ENCODE results near the gene SRGAP3.
"Not testable (repeated sequence)": the region's sequence is repeated elsewhere in the genome, so short reads cannot be mapped to it uniquely, and the experiment has no call there.

SRGAP3 gene

DNA sequence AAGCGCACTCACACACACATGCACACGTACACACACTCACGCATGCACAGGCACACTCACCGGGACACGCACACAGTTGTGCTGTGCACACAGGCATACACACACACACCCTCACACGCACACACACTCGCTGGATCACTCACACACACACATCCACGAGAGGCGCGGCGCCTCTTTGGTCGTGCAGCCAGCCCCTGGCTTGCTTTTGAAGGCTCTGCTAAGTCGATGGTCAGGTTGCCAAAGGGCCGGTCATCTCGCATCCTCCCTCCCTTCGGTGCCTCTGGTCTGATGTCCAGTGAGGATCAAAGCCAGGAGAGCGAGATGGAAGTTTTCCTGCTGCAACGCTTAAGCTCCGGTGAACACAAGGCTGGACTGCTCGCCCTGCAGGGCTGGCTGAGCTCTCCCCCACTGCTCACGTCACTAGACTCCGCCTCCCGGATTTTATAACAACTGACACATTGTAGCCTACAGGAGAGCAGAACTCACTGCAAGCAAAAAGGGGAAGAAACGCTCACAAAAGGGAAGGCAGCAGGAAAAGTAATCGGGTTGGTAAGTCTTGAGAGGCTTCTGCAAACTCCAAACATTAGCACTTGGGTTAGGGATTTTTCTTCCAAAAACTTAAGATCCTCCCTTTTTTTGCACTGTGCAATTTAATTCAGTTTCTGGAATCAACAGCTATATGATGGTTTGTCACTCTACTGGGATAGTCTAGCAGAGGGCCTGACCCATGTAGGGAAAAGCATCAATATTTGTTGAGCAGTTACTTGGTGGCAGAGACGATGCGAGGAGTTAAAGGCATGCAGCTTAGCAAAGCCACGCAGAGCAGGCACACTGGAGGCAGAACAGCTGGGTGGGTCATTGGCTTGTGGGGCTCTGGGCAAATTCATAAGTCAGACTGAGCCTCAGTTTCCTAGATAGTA is at the start of gene SRGAP3:
TSS of gene SRGAP3 (minus strand) at position 374 of the 920 bp plus-strand sequence. CDS start 695 bp downstream, outside the sequence.
- DNase-seq (ENCODE audit: extremely low spot score, insufficient read length, low read depth) = peak; percentile 81
- FAIRE-seq = peak; percentile 96

DNA sequence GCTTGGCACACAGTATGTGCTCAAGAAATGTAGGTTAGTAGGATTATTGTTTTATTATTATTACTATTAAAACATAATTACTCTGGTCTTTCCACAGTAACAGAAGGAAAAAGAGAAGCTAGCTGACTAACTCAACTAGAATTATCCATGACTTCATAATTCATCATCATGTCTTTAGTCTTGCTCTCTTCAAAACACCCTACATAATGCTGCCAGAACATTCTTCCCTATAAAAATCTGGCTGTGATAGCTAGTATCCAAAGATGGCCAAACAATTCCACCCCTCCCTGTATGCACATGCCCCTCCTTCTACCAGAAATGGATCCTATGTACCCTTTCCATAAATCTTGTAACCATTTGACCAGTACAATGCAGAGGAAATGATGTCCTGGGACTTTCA is 48.8 kb upstream of the SRGAP3 start:
- FAIRE-seq = no peak
- DNase-seq (ENCODE audit: extremely low spot score, insufficient read length, low read depth) = no peak

DNA sequence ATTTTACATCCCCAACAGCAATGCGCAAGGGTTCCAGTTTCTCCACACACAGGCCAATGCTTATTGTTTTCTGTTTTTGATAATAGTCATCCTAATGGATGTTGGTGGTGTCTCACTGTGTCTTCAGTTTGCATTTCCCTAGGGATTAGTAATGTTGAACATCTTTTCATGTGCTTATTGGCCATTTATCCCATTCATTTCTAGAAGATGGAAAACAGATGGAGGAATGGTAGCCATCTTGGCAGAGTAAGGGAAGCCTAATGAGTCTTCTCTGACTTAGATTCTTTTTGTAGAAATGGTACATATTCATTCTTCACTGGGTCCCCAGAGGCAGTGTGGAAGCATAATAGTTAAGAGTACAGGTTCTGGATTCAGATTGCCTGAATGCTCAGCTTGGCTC is 46.8 kb upstream of the SRGAP3 start:
- no peak for FAIRE-seq
- no peak for DNase-seq (ENCODE audit: extremely low spot score, insufficient read length, low read depth)

DNA sequence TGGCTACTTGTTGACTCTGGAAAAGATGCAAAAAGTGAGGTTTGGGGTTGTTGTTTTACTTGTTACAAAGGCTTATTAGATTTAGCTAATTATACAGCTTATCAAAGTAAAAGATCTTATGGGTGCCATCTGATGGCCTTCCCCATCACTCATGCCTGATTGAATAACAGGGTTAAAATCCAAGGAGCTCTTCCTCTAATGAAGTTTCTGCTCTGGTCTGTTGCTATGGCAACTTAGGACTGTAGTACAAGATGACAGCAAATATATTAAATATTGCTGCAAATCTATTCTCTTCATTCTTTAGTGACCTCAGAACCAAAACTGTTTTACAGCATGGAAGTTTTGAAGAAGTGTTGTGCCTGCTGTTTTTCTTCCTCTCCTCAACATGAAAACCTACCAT is 45.6 kb upstream of the SRGAP3 start:
- FAIRE-seq = no peak
- DNase-seq (ENCODE audit: extremely low spot score, insufficient read length, low read depth) = no peak

DNA sequence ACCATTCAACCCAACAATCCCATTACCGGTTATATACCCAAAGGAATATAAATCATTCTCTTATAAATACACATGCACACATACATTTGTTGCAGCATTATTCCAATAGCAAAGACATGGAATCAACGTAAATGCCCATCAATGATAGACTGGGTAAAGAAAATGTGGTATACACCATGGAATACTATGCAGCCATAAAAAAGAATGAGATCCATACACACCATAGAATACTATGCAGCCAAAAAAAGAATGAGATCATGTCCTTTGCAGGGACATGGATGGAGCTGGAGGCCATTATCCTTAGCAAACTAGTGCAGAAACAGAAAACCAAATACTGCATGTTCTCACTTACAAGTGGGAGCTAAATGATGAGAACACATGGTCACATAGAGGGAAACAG is 44.5 kb upstream of the SRGAP3 start:
- not testable (repeated sequence) for FAIRE-seq; DNase-seq (ENCODE audit: extremely low spot score, insufficient read length, low read depth)

DNA sequence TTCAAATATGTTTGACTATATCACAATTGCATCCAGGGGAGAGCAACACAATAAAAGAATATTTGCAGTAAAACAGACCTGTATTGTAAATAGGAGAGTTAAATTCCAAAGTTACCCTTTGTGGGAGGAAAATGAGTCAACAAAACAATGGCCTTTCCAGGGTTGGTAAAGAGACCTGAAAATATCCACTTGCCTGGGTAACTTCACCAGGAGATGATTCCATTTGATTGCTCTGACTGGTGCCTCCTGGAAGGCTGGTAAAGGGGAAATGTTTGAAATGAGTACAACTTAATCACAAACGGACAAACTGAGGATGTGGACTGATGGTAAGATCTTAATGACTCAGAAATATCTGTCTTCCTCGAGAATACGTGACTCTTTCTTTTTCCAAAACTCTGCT is 43.6 kb upstream of the SRGAP3 start:
- FAIRE-seq (no peak), DNase-seq (ENCODE audit: extremely low spot score, insufficient read length, low read depth) (no peak)

DNA sequence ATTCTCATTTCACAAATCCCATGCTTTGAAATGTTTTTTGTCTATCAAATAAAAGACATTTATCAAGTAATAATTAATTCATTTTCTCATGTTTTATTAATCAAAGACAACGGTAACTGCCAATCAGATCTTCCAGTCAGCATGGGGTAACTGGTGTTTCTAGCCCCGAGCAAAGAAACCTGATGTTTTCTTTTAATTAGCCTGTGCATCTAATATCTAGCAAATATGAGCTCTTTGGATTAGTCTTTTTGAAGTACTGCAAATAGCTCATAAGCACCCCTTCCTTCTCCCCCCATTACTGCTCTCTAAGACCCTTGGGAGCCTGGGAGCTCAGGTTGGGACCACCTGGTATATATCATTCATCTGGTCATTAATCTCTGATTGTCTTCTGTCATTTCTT is 43.1 kb upstream of the SRGAP3 start:
- DNase-seq (ENCODE audit: extremely low spot score, insufficient read length, low read depth) (no peak), FAIRE-seq (no peak)

DNA sequence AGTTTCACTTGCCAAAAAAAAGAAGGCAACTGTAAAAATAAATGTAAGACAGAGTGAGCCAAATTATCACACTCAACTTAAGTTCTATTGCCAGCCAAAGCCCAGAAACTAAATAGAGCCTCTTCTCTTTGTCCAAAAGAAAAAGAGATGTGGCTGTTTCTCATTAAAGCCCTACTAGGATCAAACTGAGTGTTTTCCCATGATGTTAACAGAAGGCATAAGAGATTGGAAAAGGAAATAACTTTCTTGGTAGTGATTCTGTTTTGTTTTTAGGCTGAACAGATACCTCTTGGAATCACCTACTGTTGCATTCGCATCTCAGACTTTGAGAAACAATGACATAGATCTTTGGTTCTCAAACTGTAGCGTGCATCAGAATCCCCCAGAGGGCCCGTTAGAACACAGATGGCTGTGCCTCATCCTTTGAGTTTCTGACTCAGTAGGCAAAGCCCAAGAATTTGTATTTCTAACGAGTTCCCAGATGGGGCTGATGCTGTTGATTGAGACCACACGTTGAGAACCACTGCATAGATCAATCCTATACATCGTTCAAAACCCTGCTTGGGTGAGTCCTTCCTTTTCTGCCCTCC is 42.5 kb upstream of the SRGAP3 start:
- DNase-seq (ENCODE audit: extremely low spot score, insufficient read length, low read depth) (no peak), FAIRE-seq (no peak)

DNA sequence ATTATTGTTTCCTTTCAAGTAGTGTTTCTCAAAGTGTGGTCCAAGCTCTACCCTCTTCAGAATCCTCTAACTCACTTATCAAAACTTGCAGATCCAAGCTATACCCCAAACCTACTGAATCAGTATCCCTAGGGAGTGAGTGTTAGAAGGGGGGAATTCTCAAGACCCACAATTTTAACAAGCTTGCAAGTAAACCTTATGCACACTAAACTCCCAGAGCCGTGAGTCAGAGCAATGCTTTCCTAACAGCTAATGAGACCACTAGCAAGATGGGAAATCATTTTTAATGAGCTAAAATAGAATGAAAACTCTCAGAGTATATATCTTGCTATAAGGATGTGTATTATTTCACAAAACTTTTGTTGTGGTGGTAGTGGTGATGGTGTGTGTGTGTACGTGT is 41.1 kb upstream of the SRGAP3 start:
- DNase-seq (ENCODE audit: extremely low spot score, insufficient read length, low read depth) (no peak), FAIRE-seq (no peak)

DNA sequence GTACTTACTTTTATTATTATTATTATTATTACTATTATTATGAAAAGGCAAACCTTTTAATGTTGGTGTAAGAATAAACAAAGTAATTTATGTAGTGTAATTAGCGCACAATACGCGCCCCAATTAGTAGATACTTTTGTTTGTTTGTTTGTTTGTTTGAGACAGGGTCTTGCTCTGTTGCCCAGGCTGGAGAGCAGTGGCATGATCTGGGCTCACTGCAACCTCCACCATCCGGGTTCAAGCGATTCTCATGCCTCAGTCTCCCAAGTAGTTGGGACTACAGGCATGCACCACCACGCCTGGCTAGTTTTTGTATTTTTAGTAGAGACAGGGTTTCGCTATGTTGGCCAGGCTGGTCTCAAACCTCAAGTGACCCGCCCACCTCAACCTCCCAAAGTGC is 32.1 kb upstream of the SRGAP3 start:
- not testable (repeated sequence) for FAIRE-seq; DNase-seq (ENCODE audit: extremely low spot score, insufficient read length, low read depth)

DNA sequence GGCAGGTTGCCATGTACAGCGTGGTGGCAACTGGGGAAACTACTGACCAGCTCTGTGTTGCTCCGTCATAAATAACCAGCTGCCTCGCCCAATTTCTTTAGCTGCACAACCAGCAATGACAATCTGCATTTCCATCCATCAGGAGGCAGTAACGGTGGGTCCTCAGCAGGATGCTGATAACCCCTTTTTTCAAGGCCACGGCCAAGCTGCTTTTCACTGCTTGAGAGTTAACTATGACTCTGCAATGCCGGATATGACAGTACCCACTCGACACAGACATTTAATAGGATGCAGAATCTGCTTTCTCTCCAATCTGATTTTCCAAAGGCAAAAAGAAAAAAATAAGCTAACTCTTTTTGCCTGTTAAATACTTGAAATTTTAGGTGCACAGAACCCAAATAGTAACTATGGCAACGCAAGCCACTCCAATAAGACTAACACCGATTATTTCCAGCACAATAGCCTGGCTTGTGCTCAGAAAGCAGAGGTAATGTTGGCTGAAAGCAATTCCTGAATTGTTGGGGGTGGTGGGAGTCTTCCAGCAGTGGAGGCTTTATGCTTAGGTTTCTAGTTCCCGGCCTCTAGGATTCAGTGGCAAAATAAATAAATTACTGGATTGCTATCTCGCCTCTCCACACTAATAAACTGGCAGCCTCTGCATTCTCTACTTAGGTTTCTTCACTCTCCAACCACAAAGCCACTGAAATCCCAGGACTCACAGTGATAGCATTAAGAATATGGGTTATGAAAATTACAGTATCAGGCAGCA is 31.2 kb upstream of the SRGAP3 start:
- FAIRE-seq = no peak

DNA sequence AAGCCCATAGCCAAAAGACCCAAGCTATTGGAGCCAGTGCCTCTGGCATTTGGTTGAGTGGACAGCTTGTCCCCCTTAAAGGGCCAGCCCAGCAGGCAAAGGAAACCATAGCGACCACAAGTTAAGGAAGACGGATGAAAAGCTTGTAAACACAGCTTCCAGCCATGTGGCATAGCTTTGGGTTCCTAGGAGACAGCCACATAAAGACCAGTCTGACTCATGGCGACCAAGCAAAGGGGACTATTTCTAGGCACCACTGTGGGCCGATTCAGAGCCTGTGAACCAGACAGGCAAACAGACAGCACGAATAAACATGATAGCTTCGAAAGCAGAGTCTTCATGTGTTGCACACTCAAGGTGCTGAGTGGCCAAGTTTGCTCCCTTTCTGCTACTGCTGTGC is 30.5 kb upstream of the SRGAP3 start:
- no peak for FAIRE-seq

More for the DNA sequence above, 31.2 kb upstream of the SRGAP3 start:
- no peak for DNase-seq (ENCODE audit: extremely low spot score, insufficient read length, low read depth)

DNA sequence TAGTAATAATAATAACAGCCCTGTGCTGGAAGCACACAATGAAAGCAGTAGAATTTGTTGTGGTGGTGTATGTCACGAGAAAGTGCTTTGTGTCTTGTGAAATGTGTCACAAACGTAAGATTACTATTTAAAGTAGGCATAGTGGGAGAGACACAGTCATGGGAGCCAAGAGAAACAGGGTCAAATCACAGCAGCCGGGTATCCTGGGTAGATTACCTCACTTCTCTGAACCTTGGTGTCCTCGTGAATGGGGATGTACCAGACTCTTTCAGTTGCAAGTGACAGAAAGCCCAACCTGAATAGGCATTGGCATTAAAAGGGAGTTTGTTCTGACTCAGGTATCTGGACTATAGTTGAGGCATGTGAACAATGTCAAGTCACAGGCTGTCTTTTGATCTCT is 29.1 kb upstream of the SRGAP3 start:
- FAIRE-seq = no peak
- DNase-seq (ENCODE audit: extremely low spot score, insufficient read length, low read depth) = no peak

More for the DNA sequence above, 30.5 kb upstream of the SRGAP3 start:
- DNase-seq (ENCODE audit: extremely low spot score, insufficient read length, low read depth) = no peak

DNA sequence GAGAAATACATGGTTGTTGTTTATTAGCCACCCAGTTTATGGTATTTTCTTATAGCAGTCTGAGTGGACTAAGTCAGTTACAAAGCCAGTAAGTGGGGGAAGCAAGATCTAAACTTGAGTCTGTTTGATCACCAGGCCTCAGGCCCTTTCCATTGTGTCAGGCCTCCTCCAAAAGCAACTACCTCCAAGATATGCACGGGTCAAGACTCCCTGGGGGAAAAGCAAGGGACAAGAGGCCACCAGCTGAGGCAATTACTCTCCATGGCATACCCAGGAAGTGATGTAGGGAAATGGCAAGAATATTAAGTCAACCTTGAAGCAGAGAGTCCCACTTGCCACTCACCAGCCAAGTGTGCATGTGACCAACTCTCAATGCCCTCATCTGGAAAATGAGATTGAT is 28.6 kb upstream of the SRGAP3 start:
- FAIRE-seq (no peak), DNase-seq (ENCODE audit: extremely low spot score, insufficient read length, low read depth) (no peak)

DNA sequence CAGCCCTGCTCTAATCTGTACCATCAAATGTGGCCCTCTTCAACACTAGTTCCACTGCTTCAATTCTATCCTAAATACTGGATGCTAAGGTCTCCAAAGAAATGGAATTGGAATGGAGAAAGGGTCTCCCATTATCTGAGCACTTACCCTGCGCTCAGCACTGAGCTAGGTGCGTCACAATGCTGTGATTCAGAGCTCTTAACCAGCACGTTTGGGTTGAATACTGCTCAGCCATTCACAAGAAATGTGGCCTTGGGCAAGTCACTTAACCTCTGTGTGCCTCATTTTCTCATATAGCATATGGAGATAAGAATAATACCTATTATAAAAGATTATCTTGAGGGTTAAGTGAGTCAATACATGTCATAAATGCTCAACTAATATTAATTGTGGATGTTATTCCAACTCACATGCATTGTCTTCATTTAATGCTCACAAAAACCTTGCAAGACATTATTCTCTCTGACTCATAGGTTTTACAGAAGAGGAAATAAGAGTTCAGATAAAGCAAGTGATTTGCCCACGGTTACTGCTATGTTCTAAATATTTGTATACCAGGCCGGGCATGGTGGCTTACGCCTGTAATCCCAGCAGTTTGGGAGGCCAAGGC is 27.4 kb upstream of the SRGAP3 start:
- DNase-seq (ENCODE audit: extremely low spot score, insufficient read length, low read depth) = no peak
- no peak for FAIRE-seq

DNA sequence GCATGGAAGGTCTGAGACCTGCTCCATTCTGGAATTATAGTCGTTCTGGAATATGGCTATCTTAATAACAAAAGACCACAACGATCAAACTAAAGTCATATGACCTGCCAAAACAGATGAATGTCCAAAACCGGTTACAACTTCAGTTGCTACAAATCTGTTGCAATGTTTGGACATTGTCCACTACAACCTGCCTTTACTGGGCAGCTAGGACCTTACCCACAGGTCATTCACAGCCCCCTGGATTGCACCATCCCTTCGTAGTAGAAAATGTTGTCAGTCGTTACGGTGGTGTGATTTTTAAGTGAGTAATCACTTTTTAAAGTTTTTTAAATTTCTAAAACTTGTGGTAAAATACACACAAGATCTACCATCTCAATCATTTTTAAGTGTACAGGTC is 22.5 kb upstream of the SRGAP3 start:
- FAIRE-seq = no peak

DNA sequence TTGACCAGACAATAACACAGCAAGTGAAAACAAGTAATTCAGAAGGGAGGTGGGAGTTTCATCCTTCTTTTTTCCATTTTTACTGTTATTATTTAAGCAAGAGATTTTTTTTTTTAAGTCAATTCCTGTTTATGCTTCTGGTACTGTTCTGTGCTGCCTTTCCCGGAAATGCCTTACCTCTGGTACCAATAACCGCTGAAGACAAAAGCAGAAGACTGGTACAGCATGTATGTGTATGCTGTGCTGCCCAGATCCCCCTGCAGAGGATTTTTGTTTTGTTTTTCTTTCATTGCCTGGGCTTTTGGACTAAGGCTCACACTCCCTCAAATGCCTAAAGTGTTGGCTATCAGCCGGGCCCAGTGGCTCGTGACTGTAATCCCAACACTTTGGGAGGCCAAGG is 21.3 kb upstream of the SRGAP3 start:
- FAIRE-seq (no peak), DNase-seq (ENCODE audit: extremely low spot score, insufficient read length, low read depth) (no peak)

More for the DNA sequence above, 22.5 kb upstream of the SRGAP3 start:
- no peak for DNase-seq (ENCODE audit: extremely low spot score, insufficient read length, low read depth)

DNA sequence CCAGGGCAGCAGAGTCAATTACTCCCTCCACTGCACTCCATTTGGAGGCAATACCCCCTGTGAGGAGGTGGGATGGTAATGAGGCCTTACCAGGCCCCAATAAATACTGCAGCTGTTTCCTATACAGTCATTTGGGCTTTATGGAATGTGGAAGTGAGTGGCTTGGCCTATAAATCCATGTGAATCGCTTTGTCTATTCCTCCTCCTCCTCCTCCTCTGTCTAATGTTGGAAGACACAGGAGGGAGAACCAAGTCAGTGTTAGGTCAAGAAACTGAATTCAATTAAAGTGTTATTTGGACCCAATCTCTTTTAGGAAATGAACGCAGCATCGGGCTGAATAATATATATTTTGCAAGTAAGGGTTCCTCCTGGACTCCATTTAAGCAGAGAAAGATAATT is 17.3 kb upstream of the SRGAP3 start:
- DNase-seq (ENCODE audit: extremely low spot score, insufficient read length, low read depth) (no peak), FAIRE-seq (no peak)

DNA sequence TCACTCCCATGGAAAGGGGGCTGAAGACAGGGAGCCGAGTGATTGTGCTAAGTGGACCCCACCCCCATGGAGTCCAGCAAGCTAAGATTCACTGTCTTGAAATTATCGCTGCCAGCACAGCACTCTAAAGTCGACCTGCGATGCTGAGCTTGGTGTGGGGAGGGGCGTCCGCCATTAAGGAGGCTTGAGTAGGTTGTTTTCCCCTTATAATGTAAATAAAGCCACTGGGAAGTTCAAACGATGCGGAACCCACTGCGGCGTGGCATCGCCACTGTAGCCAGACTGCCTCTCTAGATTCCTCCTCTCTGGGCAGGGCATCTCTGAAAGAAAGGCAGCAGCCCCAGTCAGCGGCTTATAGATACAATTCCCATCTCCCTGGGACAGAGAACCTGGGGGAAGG is 10.9 kb upstream of the SRGAP3 start:
- FAIRE-seq = no peak
- DNase-seq (ENCODE audit: extremely low spot score, insufficient read length, low read depth) = no peak

DNA sequence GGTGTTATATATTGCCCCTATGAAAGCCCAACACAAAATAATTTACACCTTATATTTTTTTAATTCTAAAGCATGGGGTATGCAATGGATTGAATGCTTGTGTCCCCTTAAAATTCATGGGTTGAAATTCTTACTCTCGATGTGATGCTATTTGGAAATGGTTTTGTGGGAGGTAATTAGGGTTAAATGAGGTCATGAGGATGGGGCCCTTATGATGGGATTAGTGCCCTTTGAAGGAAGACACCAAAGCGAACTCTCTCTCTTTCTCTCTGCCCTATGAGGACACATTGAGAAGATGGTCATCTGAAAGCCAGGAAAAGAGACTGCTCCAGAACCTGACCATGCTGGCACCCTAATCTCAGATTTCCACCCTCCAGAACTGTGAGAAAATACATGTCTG is 7.6 kb upstream of the SRGAP3 start:
- FAIRE-seq = no peak
- no peak for DNase-seq (ENCODE audit: extremely low spot score, insufficient read length, low read depth)
